SK-N-SH treated with all-trans-retinoic acid at 6 μM for 48 hours (cell line): Measurements from ENCODE around the gene TTC12.

ENCODE experiments used
- ARNTL ChIP-seq: fragments of 450-650 bp; formaldehyde crosslinking; IDR thresholded peaks from 2 replicates; pipeline ENCODE4 v1.5.0; 2020; ENCODE audit warnings: low read depth, mild to moderate bottlenecking, moderate library complexity, borderline replicate concordance
- CREB5 ChIP-seq: fragments of 250-450 bp; sonication (Bioruptor Pico); IDR thresholded peaks from 2 replicates; pipeline ENCODE4 v1.5.1; 2020; ENCODE audit warnings: low read depth, mild to moderate bottlenecking, moderate library complexity
- PATZ1 ChIP-seq: fragments of 250-450 bp; sonication (Bioruptor Pico); IDR thresholded peaks from 2 replicates; pipeline ENCODE4 v1.8.0; 2020; ENCODE audit warnings: mild to moderate bottlenecking, moderate library complexity, borderline replicate concordance
- PPARA ChIP-seq: fragments of 250-450 bp; sonication (Bioruptor Pico); IDR thresholded peaks from 2 replicates; pipeline ENCODE4 v1.5.0; 2020; ENCODE audit warnings: mild to moderate bottlenecking, borderline replicate concordance
- TOX ChIP-seq: fragments of 250-450 bp; sonication (Bioruptor Pico); IDR thresholded peaks from 2 replicates; pipeline ENCODE4 v1.8.0; 2021; ENCODE audit warnings: mild to moderate bottlenecking, moderate library complexity, borderline replicate concordance
- ZNF8 ChIP-seq: fragments of 450-650 bp; formaldehyde crosslinking; IDR thresholded peaks from 2 replicates; pipeline ENCODE4 v1.5.0; 2020; ENCODE audit warnings: mild to moderate bottlenecking, moderate library complexity

DNA sequence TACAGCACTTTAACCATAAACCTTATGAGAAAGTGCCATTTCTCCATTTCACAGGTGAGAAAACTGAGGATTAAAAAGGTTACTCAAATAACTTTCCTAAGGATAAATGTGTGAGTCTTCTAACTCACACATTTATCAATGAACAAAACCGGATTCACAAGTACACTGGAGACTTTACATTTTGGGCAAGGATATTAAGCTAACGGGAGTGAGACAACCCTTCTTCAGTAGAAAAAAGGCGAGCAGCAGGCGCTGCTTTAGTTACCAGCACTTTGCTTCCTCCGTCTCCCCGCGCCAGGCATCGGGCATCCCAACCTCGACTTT lies 356 bp upstream of the TTC12 start:
- no peak for TF ChIP-seq PATZ1 (CRISPR knock-in tag)
- TF ChIP-seq PPARA (CRISPR knock-in tag), result no peak
- TF ChIP-seq ARNTL (CRISPR knock-in tag), result no peak
- no peak for TF ChIP-seq ZNF8 (CRISPR knock-in tag)
- no peak for TF ChIP-seq TOX (CRISPR knock-in tag)
- TF ChIP-seq CREB5 (CRISPR knock-in tag), result no peak
